HL-60 (cell line): ENCODE results near the gene DLGAP3.

Experiments
- DNase-seq, 2 experiments: peaks; one replicate each; pipeline ENCODE4 v3.0.0-alpha.2; 2010 to 2020; ENCODE audit warnings: low read depth in 1 of 2, low spot score in 1 of 2
- H3K27ac ChIP-seq: fragments of 250-450 bp; sonication (Bioruptor Pico); replicated peaks from 2 replicates; pipeline ENCODE4 v1.5.1; 2020; ENCODE audit warnings: mild to moderate bottlenecking, moderate library complexity
- H3K27me3 ChIP-seq: fragments of 250-450 bp; sonication (Bioruptor Pico); 2 replicates; pipeline ENCODE4 v1.5.1; 2021; ENCODE audit warnings: mild to moderate bottlenecking, moderate library complexity; ENCODE audit not compliant: insufficient read depth, poor library complexity, severe bottlenecking
- H3K4me3 ChIP-seq: replicated peaks from 2 replicates; pipeline ENCODE4 v1.5.1; 2011; ENCODE audit warnings: mild to moderate bottlenecking, control low read depth, low read length; ENCODE audit not compliant: insufficient read depth
- CTCF ChIP-seq: IDR thresholded peaks from one replicate; pipeline ENCODE4 v1.5.1; 2011; ENCODE audit warnings: low read length, control low read depth, inconsistent platforms; ENCODE audit not compliant: insufficient read depth
- GABPA ChIP-seq: IDR thresholded peaks from 2 replicates; pipeline ENCODE4 v1.6.1; 2012; ENCODE audit warnings: low read depth
- POLR2AphosphoS5 ChIP-seq: IDR thresholded peaks from 2 replicates; pipeline ENCODE4 v1.6.1; 2012; ENCODE audit warnings: low read depth
- REST ChIP-seq: IDR thresholded peaks from 2 replicates; pipeline ENCODE4 v1.6.1; 2012; ENCODE audit warnings: low read depth; ENCODE audit not compliant: insufficient replicate concordance
- SPI1 ChIP-seq: IDR thresholded peaks from 2 replicates; pipeline ENCODE4 v1.6.1; 2012; ENCODE audit warnings: low read depth, mild to moderate bottlenecking, borderline replicate concordance

DLGAP3 gene

GRCh38 chr1:34869760-34870159, 59.7 kb downstream of the DLGAP3 start:
- DNase-seq = no peak
- TF ChIP-seq CTCF (no peak), SPI1 (no peak), REST (no peak), GABPA (no peak), POLR2AphosphoS5 (no peak)

GRCh38 chr1:34868230-34869049, 61.0 kb downstream of the DLGAP3 start:
- H3K4me3 ChIP-seq = no peak overlapping the region
- no peak for DNase-seq
- H3K27ac ChIP-seq = no peak overlapping the region
- TF ChIP-seq GABPA (no peak), REST (no peak), SPI1 (no peak), POLR2AphosphoS5 (no peak), CTCF (no peak)
- H3K27me3 ChIP-seq = peaks cover 5% of the 10 kb centered on the region

More at GRCh38 chr1:34869760-34870159, 59.7 kb downstream of the DLGAP3 start:
- H3K27me3 ChIP-seq = peaks cover 11% of the 10 kb centered on the region
- no peak overlapping the region for H3K27ac ChIP-seq
- no peak overlapping the region for H3K4me3 ChIP-seq

- peak in 1 of 2 experiments; percentile 36 for DNase-seq
- no peak for TF ChIP-seq POLR2AphosphoS5
- TF ChIP-seq SPI1 = no peak
- TF ChIP-seq REST = no peak
- no peak for TF ChIP-seq GABPA
- no peak for TF ChIP-seq CTCF
- no peaks in the 10 kb centered on the region for H3K27me3 ChIP-seq
- no peak overlapping the region for H3K27ac ChIP-seq
- no peak overlapping the region for H3K4me3 ChIP-seq
Observed at GRCh38 chr1:34867415-34867814, 62.0 kb downstream of the DLGAP3 start.
